NCI-H1105 treated with DMSO at 0.1 percent for 48 hours (cell line): Measurements from ENCODE around the gene RAX.
"Not testable (repeated sequence)": the region's sequence is repeated elsewhere in the genome, so short reads cannot be mapped to it uniquely, and the experiment has no call there.

ENCODE experiments used
- DNase-seq: peaks from one replicate; lab custom pipeline; 2025; lab: John Stamatoyannopoulos, UW

The RAX gene

GRCh38 chr18:59273759-59274532 lies 692 bp upstream of the RAX start:
- no peak for DNase-seq

DNA sequence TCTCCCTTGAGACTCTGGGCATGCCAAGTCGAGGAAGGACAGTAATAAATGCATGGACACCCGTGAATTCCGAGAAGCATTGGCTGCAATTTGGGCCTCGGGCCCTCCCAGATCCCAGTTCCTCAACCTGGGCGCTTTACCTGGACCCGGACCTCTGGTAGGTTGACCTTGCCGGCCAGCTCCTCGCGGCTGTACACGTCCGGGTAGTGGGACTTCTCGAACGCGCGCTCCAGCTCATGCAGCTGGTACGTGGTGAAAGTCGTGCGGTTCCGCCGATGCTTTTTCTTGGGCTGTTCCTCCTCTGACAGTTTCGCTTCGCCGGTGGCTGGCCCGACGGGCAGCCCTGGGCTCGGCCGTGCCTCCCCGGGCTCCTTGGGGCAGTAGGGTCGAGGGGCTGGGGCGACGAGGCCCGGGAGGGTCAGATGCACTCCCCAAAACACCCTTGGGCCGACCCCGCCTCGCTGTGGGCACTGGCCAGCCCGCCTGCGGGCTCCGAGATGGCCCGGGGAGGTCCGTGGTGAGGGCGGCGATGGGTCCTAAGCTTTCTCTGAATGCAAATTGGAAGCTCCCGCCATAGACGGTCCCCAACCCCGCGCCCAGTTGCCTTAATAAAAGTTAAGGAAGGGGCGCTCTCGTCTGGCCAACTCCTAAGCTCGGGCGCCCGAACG lies 899 bp downstream of the RAX start:
- no peak for DNase-seq

DNA sequence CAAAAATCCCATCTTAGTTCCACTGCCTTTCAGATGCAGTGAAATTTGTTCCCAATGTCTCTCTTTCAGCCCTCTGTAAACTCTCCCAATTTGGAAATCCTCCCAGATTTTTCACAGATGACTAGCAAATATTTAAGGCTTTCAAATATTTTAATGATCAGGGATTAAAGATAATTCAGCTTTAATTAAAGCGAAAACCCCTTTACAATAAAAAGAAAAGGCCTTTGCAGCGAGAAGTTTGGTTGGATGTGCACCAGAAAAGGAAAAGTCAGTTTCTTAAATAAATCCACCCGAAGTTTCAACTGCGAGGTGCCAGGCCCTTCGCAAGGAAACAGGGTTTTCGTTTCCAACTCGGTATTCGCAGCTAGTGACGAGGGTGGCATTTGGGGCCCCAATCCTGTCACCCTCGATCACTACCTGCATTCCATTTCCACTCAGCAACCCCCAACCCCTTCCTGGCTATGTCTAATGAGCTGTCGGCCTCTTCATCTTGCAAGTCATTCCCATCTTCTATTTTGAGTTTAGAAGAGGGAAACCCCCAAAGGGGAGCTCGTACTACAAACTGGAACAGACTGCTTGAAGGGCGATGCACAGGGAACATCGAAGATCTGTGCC lies 1.5 kb downstream of the RAX start:
- DNase-seq: no peak

DNA sequence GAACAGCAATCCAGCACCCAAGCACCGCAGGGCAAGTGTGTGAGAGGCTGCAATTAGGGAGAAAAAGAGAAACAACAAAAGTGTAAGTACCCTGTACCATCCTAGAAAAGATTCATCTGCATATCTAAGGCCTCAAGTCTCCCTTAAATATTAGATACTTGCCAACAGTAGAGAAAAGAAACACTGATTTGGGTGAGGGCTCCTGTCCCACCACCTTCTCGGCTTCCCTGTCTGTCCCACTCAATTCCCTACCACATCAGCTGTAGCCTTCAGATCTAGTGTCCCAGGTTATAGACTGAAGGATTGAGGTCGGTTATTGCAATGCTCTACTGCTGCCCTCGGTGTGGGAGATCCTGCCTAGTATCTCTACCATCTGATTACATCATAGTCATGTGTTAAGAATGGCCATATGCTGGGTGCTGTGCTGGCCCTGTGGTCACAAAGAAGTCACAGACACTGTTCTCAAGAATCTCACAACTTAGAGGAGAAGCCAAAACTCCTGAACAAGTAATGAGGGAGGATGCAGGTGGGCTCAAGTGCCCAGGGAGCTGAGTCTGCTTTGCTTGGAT lies 2.5 kb downstream of the RAX start:
- DNase-seq: no peak

GRCh38 chr18:59269563-59270119 lies 3.6 kb downstream of the RAX start:
- DNase-seq: no peak

GRCh38 chr18:59268721-59269562 lies 4.3 kb downstream of the RAX start:
- peak; percentile 46 for DNase-seq

DNA sequence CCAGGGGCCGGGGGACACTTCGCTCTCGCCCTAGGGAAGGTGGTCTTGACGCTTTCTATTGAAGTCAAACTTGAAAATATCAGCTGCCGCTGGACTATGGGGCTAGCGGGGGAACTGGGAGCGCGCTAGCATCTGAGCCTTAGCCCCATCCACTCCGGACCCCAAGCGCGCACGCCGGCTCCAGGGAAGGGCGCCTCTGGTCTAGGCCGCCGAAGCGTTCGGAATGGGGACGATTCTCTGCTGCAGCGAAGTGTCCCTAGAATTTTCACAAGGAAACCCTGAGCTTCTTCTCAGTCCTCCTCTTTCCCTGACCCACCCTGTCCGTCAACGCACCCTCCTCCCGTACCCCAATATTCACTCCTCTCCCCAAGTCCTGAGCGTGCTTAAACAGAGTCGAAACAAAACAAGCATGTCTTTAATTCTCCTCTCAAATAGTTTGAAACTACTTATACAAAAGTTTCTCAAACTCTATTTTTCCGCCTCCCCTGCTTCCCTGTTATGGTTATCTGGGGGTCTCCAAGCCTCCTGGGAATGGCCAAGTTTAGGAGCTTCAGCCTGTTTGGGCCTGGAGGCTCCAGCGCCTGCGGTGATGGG lies 5.0 kb downstream of the RAX start:
- no peak for DNase-seq

DNA sequence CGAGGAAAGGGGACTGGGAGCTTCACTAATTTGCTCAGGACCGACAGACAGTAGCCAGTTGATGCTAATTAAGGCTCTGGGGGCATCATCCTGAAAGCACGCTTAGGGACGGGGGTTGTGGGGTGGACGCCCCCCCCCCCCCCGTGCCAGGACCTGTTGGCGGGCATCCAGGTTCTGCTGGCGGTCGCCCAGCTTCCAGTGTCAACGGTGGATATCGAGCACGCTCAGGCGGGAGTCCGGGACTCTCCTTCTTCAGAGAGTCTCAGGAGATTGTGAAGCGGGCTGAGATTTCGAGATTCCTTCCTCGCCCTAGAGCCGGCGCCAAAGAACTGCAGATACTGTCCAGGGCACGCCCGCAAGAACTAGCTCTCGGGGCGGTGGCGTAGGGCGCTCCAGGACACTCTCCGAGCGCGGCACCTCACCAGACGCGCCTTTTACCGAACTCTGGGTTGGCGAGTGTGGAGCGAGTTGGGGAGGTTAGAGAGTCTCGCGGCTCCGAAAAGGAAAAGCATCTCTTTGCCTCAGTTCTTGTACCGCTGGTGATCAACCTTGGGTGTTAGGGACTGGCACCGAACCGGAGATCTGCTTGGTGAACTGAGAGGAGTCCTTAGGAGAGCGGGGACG lies 5.6 kb downstream of the RAX start:
- DNase-seq: peak; percentile 35

- DNase-seq: no peak
Measured at GRCh38 chr18:59266886-59267502, 6.3 kb downstream of the RAX start.

DNA sequence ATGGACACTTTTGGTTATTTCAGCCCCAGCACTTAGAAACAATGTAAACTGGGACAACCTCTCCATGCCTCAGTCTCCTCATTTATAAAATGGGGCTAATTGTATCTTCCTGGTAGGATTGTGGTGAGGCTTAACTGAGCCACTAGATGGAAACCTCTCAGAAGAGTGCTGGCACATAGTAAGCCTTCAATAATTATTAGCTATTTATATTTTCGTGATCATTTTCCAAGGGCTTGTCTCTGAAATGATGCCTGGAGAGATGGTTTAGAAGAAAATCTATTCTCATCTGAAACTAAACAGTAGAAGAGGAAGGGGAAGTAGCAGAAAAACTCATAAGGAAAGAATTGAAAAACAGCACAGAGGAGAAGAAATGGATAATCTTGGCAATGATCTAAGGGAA lies 6.8 kb downstream of the RAX start:
- no peak for DNase-seq

GRCh38 chr18:59265974-59266369 lies 7.3 kb downstream of the RAX start:
- no peak for DNase-seq

DNA sequence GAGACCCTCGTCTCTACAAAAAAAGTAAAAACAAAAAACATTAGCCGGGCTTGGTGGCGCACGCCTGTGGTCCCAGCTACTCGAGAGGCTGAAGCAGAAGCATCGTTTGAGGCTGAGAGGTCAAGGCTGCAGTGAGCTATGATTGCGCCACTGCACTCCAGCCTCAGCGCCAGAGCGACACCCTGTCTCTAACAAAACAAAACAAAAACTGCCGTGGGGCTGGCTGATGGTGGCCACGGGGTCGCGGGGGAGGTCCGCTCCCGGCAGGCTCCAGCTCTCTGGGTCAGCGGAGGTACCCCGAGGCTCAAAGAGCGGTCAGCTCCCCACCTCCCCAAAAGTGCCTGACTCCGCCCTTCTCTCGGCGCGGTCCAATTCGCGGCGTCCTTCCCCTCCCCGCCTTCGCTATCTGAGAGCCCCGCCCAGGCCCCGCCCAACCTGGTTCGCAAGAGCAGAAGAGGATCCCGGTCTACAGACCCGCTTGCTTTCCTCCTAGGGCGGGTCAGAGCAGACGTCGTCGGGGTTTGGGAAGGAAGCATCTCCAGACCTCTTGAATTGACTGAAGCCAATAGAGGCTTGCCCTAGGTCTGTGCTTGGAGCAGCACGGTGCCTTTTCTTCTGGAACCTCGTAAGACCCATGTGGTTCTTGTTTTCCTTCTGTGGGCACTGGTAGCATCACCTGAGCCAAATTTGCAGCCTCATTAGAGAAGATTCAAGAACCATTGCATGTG lies 7.8 kb downstream of the RAX start:
- DNase-seq: no peak

- DNase-seq: no peak
Measured at GRCh38 chr18:59264651-59265245, 8.5 kb downstream of the RAX start.

DNA sequence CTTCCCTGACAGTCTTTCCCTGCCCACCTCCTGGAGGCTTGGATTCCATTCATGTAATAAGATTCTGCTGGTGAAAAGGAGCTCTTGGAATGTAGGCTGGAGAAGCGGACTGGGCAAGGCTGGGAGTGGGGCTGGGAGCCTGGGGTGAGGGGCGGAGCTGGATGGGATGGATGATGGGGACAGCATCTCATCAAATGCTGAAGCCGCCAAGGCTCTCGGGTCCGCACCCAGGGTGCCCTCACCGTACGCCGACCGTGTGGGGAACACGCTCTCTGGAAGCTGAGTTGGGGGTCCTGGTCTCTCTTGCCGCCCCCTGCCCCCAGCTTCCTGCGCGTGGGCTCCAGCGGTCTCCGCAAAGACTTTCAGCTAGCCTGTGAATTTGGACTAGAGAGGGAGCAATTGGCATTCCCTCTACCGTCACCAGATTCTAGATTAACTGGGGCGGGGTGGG lies 9.1 kb downstream of the RAX start:
- no peak for DNase-seq

- no peak for DNase-seq
Measured at GRCh38 chr18:59263661-59264060, 9.6 kb downstream of the RAX start.

DNA sequence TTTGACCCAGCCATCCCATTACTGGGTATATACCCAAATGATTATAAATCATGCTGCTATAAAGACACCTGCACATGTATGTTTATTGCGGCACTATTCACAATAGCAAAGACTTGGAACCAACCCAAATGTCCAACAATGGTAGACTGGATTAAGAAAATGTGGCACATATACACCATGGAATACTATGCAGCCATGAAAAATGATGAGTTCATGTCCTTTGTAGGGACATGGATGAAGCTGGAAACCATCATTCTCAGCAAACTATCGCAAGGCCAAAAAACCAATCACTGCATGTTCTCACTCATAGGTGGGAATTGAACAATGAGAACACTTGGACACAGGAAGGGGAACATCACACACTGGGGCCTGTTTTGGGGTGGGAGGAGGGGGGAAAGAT lies 11.0 kb downstream of the RAX start:
- not testable (repeated sequence) for DNase-seq

- DNase-seq: not testable (repeated sequence)
Measured at GRCh38 chr18:59261842-59262241, 11.4 kb downstream of the RAX start.

- DNase-seq: not testable (repeated sequence)
Measured at GRCh38 chr18:59255491-59255890, 17.8 kb downstream of the RAX start.

DNA sequence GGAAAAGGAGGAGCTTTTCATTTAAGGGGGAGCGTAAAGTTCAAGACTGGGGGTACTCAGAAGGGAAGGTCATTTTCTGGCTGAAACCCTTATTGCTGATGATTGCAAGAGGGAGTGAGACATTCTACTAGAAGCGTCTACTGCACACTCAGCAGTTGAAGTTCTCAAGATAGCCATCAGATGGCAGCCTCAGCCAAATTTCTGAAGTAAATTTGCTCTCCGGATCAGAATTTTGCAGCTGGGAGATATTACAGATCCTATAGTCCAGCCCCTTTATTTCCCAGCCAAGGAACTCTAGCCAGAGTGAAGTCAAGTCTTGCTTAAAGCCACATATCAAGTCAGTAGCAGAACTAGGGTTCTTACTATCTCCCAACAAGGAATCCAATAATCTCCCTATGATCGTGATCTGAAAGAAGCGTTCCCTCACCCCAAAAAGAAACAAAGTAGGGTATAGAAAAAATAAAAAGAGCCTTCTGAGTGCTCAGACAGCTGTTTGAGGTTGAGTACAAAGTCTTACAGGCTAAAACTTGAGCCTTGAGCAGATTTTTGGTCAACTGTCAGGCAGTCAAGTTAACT lies 24.0 kb downstream of the RAX start:
- peak; percentile 81 for DNase-seq
